GM18519 (cell line): Measurements from ENCODE around the gene OR7A5.
"Not testable (repeated sequence)": the region's sequence is repeated elsewhere in the genome, so short reads cannot be mapped to it uniquely, and the experiment has no call there.

Experiments used
- ATAC-seq: cut with Tn5 transposase; IDR thresholded peaks from one replicate; pipeline ENCODE4 v1.9.1; 2021; ENCODE audit warnings: mild to moderate bottlenecking, moderate library complexity; ENCODE audit not compliant: unreplicated experiment, low FRiP score

The OR7A5 gene

GRCh38 chr19:14835011-14835410 lies at the start of gene OR7A5, which contains the start of gene OR7C1:
OR7A5 (minus strand) TSS chr19:14835185; CDS start chr19:14828241, 6,944 bp downstream.
OR7C1 (minus strand) TSS chr19:14835185; CDS start chr19:14800136, 35,049 bp downstream.
- ATAC-seq = no peak

- no peak for ATAC-seq
These were observed 36.7 kb upstream of the OR7A5 start for GRCh38 chr19:14871619-14872230.

GRCh38 chr19:14868497-14868896 lies 33.5 kb upstream of the OR7A5 start:
- no peak for ATAC-seq

GRCh38 chr19:14848822-14849221 lies 13.8 kb upstream of the OR7A5 start, which contains the start of gene OR7A10:
OR7A10 (minus strand) TSS chr19:14848922; CDS start chr19:14841877, 7,045 bp downstream.
- no peak for ATAC-seq

GRCh38 chr19:14843578-14843977 lies 8.6 kb upstream of the OR7A5 start:
- ATAC-seq = no peak

GRCh38 chr19:14843169-14843568 lies 8.2 kb upstream of the OR7A5 start:
- ATAC-seq = no peak

- no peak for ATAC-seq
These were observed 5.2 kb upstream of the OR7A5 start for GRCh38 chr19:14840206-14840605.

- no peak for ATAC-seq
These were observed 2.4 kb upstream of the OR7A5 start for GRCh38 chr19:14837391-14837790.

GRCh38 chr19:14830702-14831101 lies 4.3 kb downstream of the OR7A5 start:
- ATAC-seq = no peak

- ATAC-seq = no peak
These were observed 9.0 kb downstream of the OR7A5 start for GRCh38 chr19:14826006-14826405.

- ATAC-seq = no peak
These were observed 13.0 kb downstream of the OR7A5 start for GRCh38 chr19:14821937-14822336.

GRCh38 chr19:14818588-14818987 lies 16.4 kb downstream of the OR7A5 start:
- no peak for ATAC-seq

- no peak for ATAC-seq
These were observed 17.9 kb downstream of the OR7A5 start for GRCh38 chr19:14817052-14817451.

- no peak for ATAC-seq
These were observed 19.9 kb downstream of the OR7A5 start for GRCh38 chr19:14814982-14815652.

GRCh38 chr19:14809272-14810057 lies 25.5 kb downstream of the OR7A5 start:
- no peak for ATAC-seq

GRCh38 chr19:14804765-14805164 lies 30.2 kb downstream of the OR7A5 start:
- ATAC-seq = no peak

- no peak for ATAC-seq
These were observed 36.2 kb downstream of the OR7A5 start for GRCh38 chr19:14798760-14799159.

GRCh38 chr19:14796021-14796420 lies 39.0 kb downstream of the OR7A5 start:
- no peak for ATAC-seq

GRCh38 chr19:14795078-14795721 lies 39.8 kb downstream of the OR7A5 start:
- no peak for ATAC-seq

- not testable (repeated sequence) for ATAC-seq
These were observed 42.7 kb downstream of the OR7A5 start for GRCh38 chr19:14792250-14792649.

- no peak for ATAC-seq
These were observed 48.5 kb downstream of the OR7A5 start for GRCh38 chr19:14786421-14786851.
